HG03175 (cell line): Measurements from ENCODE around the gene SERPINB6.
A peak's percentile ranks its signal among the peaks of the same experiment; 100 is the strongest.
"Not testable (repeated sequence)": the region's sequence is repeated elsewhere in the genome, so short reads cannot be mapped to it uniquely, and the experiment has no call there.

Experiments used
- ATAC-seq: cut with Tn5 transposase; IDR thresholded peaks from one replicate; pipeline ENCODE4 v1.9.1; 2021; ENCODE audit warnings: mild to moderate bottlenecking, moderate library complexity; ENCODE audit not compliant: unreplicated experiment

SERPINB6 gene

DNA sequence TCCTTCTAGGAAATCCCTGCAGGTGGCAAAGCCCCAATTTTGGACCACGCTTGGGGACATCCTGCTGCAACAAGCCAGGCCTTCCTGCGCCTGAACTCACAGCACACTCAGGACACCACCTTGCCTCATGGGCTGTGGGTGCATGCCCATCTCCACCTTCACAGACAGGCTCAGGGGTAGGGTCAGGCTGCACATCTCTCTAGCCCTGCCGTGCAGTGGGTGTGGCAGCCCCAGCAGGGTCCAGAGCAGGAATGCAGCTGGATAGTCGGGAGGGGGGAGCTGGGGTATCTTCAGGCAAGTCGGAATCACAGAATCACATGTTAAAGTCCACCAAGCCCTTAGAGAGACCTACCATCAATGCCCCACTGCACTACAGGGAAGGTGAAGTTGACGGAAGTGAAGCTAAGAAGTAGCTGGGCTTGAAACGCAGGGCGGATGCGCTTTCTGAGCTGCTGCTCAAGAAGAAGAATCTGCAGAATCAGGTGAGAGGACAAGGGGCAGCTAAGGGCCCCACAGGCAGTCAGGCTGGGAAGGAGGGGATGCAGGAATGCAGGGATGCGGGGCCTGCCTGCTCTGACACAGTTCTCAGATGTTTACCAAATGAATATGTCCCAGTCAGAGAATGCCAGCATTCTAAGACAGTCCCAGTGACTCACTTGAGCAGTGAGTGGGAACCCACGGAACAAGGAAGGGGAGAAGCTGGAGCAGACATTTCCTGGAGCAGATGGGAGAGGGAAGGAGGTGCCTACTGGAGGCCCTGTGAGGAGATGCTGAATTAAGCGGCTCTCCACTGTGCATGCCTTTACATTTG, 11.3 kb downstream of the SERPINB6 start:
- no peak for ATAC-seq

DNA sequence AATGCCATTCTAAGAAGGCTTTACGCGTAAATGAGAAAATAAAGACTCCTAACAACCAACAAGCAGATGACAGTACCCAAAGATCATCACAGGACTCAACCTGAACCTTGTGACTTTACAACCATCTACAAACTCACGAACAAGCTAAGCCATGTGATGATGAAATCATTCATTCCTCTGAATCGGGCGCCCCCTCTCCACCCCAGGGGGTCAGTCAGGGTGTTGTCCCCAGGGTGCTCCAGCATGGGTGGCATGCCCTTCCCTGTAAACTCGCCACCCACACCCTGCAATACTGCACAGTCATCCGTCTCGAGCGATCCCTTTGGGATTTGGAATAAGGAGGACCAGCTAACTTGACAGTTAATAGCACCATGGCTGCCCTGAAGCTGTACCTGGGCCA, 12.6 kb downstream of the SERPINB6 start:
- no peak for ATAC-seq

DNA sequence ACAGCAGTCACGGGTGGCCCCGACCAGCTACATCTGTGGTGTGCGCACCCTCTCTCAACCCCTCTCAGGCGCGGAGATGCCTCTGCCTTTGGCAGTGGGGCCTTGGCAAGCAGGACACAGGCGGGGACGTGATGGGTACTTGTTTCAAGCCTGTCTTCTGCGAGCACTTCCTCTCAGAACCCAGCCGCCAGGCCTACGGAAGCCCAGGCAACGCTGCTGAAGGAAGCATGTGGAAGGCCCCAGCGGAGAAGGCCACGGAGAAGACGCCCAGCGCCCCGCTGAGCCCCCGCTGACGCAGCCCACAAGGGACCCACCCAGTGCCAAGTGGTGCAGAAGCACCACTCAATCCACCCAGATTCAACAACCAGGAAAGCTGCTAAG, 13.0 kb downstream of the SERPINB6 start:
- no peak for ATAC-seq

DNA sequence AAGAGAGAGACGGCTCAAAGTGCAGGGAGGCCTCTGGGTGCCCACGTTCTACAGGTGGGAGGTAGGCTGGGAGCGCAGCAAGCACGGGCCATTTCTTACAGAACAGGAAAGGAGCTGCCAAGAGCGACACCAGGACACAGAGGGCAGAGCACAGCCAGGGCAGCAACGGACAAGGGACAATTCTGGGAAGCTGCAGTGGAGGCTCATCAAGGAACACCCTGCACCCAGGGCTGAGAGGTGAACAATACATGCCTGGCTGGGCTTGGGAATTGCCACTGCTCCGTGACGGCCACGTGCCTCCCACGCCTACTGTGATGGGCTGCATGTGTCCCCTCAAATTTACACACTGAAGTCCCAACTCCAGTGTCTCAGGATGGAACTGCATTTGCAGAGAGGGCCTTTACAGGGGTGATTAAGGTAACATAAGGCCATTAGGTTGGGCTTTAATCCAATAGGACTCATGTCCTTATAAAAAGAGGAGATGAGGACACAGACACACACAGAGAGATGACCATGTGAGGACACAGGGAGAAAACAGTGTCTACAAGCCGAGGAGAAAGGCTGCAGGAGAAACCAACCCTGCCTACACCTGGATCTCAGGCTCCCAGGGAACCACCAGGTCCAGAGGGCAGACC, 13.6 kb downstream of the SERPINB6 start:
- ATAC-seq, result no peak

DNA sequence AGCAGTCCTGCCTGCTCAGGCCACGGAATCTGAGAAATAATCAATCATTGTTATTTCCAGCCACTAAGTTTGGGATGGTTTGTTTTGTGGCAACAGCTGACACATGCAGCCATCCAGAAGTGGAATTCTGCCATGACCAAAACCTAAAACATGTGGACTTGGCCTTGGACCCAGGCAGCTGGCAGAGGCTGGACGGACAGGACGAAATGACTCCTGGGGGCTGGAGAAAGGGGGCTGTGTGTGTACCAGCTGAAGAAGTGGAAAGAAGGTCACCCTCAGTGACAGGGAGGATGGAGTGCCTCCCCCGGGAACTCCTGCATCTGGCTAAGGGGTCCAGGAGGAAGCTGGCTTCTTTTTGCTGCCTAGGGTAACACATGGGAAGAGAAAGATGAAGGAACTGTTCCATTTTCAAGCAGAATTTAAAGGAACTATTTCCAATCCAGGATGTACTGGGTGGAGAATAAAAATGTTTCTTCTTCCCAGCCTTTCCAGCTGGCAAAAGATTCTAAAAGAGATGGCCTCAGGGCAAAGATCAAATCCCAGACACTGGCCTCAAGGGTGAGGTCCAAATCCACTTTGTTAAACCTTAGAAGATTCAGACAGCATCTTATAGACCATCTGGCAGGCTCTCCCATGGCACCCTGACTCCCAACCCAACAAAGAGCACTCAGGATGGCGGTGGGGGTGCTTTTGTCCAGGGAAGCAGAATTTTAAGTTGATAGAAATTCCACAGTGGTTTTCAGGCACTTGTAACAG, 14.3 kb downstream of the SERPINB6 start:
- no peak for ATAC-seq

DNA sequence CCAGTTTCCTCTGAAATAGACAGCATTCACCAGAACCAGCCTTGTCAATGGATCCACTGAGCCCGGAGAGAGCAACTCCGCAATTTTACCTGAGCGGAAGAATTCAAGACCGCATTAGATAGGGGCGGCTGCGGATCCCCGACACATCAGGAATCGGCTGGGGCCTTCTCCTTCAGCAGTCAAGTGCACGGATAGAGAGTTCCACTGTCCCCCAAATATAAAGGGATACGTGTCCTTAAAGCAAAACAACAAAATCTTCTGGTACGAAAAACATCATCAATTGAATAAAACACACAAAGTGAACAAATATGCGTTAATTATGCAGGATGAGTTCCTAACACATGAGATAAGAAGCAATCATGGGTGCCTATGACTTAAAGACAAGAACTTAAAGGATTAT, 18.3 kb downstream of the SERPINB6 start:
- no peak for ATAC-seq

DNA sequence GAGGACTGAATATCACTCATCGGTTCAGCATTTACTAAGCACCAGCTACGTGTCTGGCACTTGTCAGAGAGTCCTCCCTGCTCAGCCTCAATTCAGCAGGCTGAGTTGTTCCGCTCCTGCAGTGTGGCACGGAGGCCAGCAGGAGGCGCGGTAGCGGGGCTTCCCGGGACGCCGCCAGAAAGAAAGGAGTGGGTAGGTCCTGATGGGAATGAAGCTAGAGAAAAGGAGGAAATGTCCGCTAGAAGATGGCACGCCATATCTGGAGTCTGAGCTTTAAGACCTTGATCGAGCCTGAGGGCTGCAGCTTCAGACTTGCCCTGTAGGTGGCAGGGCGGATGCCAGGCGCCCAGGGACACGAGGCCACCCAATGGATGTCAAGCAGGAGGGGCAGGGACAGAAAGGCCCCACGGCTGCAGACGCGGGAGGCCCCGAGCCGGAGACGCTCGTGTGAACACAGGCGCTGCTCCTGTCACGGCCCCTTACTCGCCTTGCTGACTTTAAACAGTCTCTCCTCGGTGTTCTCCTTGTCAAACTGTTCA, 18.7 kb downstream of the SERPINB6 start:
- peak; percentile 88 for ATAC-seq

DNA sequence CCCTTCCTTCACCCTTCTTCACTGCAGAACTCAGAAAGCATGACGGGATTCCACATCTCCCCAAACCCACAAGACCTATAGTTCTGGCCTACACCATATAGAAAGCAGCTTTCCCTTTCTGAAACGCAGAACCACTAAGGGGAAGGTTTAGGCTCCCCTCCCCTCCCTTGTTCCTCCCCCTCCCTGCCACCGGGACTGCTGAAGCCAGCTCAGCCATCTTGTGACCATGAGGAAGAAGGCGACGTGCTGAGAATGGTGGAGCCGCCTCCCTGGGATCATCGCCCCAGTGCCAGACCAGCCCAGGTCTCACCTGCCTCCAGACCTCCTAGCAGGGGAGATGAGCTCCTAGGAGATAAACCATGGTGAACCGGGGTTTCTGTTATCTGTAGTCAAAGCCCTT, 19.6 kb downstream of the SERPINB6 start:
- ATAC-seq, result no peak

DNA sequence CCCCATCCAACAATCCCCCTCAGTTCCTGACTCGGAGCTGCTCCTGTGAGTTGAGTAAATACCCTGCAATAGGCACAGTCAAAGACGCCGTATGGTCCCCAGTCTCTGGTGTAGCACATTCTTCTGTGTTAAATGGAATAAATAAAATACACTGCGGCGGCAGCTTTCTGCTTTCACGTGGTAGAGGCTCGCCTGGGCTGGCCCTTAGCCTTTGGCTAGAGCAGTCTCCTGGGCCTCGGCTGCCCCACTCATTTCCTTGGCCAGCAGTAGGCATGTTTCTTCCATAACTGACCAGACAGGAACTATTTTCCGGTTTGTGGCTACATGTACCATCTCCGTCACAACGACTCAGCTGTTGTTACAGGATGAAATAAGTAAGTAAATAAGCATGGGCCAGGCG, 20.7 kb downstream of the SERPINB6 start:
- no peak for ATAC-seq

DNA sequence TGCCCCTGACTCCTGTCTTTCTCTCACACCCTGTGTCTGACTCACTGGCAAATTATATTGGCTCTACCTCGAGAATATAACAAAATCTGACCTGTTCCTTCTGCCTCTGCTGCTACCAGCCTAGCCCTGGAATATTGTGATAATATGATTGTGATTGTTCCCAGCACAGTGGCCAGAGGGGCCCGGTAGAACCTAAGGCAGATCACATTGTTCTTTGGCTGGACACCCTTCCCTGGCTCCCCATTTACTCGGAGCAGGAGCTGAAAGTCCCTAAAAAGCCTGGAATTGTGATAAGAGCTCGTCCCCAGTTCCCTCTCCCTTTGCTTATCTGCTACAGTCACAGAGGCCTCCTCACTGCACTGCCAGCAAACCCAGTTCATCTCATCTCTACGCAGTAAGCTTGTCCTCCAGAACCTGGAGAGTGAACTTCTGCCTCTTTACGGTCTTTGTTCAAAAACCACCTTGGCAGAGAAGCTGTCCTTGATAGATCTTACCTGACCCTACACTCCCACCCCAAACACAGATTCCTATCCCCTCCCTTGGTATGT, 21.8 kb downstream of the SERPINB6 start:
- ATAC-seq, result no peak

DNA sequence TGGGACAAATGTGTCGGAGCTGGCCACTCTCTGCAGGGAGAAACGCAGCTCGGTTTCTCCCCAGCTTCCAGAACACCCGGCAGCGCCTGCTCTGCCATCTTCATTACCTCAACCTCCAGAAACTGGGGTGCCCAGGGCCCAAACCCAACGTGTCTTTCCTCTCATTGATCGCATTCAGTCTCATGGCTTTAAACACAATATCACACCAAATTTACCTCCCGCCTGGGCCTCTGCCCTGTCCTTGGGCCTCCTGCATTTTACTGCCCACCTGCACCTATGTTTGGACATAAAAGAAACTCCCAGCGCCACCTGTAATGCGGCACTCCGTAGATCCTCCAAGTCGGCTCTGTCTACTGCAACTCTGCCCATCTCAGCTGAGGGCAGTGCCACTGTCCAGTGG, 22.2 kb downstream of the SERPINB6 start:
- ATAC-seq, result no peak

DNA sequence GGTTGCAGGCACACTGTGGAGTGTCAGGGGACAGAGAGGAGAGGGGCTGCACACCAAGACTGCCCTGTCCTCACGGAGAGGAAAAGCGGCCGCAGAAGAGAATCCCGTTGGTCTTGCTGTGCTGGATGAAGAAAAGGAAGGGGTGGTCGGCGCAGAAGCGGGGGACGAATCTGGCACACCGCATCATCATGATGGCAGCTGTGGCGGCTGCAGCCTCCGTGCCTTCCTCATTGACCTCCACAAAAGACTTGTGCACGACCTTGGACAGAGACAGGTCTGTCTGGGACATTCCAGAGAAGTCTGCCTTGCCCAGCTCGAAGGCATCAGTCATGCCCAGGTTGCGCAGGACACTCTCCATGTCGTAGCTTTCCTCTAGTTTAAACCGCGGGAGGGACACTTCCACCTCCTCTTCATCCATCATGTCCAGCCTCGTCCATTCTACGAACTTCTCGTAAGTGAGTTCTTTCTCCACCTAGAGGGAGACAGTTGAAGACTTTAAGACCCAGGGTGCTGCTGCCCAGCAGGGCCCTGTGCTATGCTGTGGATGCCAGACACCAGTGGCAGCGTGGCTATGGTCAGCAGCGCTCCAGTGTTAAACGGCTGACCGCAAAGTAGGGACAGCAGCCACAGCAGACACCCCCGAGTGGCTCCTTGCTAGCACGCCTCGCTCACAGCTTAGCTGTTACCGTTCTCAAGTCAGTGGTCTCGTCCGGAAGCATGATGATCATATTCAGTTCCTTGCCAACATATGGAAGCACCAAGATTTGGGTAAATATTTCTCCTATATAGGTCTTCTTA, 22.9 kb downstream of the SERPINB6 start:
- ATAC-seq, result no peak

DNA sequence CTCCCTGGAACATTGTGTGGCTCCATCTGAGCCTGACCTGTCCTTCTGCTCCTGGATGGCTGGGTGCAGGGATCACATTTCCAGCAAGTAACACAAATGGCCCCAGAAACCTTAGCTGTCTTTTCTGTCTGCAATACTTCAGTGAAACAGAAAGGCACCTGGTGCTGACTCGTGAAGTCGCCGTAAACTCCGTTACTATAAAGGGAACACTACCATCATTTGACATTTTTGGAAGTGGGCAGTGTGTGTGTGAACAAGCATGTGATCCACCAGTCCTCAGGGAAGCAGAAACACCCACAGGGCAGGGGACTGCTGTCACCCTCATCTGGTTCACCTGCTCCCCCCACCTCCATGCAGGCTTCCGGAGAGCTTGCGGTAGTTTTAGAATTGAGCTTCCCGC, 23.9 kb downstream of the SERPINB6 start:
- no peak for ATAC-seq

DNA sequence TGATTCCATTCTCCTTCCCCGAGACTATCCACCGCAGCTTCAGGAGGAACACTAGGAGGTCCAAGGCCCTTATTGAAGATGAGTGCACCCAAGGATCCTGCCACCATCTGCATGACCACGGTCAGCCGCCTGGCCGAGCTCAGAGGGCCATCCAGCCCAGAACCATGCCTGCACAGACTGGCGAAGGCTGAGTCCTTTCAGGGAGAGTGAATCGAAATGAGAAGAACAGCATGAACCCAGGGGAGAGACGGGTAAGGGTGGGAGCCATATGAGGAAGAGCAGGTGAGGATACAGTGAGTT, 26.3 kb downstream of the SERPINB6 start:
- no peak for ATAC-seq

DNA sequence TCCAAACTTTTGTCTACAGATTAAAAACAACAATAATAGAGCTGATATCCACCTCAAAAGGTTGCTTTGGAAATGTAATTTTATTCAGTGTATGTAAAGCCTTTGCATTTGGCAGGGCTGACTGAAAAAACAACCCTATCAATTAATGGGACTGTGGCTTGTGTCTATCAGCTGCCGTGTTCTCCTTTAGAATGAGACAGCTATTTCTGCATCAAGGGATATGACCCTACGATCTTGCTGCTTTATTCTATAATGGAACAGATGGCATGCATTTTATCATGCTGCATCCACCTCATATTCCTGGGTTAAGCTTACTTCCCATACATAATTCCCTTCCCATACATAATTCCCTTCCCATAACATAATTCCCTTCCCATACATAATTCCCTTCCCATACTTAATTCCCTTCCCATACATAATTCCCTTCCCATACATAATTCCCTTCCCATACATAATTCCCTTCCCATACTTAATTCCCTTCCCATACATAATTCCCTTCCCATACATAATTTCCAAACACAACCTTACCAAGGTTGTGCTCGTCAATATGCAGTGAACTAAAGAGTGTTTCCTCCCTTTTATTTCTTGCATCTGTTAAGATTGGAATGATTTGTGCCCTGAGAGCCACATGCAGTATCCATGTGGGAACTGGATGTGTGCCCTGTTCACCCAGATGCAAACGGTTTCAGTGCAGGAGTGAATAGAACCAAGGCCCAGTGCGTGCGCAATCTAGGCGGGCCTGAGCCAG, 26.8 kb downstream of the SERPINB6 start:
- no peak for ATAC-seq

DNA sequence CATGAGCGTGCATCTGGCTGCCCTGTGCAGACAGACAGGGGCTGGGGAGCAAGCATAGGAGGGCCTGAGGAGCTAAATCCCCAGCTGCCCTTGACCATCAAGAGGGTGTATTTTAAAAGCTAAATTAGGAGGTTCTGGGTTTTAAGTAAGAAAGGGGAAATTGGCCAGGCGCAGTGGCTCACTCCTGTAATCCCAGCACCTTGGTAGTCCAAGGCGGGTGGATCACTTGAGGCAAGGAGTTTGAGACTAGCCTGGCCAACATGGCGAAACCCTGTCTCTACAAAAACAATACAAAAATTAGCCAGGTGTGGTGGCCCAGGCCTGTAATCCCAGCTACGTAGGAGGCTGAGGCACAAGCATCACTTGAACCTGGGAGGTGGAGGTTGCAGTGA, 27.8 kb downstream of the SERPINB6 start:
- ATAC-seq, result no peak

DNA sequence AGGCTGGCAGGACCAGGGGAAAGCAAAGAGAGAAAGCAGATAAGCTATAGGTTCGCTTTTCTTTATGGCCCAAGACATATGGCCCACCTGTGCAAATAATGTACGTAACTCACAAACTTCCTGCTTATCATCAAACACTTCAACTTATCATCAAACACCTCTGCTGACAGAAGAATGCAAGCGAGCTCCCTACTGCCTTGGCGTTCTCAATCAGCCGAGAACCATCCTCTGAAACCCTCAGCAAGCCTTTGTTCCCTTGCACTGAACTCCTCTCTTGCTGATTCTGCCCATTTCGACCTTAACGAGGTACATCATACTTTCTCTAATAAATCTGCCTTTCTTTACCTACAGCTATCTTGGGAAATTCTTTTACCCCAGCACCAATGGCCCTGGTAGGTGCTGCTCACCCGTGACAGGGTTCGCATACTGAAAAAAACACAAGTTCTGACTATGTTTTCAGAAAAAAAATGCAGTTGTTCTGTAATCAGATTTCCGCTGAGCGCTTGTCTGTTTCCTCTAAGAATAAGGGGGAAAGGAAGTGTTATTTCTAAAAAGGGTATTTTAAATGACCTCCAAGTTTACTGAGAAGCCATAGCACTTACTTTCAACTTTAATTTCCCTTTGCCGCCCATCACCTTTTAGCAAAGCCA, 28.3 kb downstream of the SERPINB6 start:
- ATAC-seq, result no peak

DNA sequence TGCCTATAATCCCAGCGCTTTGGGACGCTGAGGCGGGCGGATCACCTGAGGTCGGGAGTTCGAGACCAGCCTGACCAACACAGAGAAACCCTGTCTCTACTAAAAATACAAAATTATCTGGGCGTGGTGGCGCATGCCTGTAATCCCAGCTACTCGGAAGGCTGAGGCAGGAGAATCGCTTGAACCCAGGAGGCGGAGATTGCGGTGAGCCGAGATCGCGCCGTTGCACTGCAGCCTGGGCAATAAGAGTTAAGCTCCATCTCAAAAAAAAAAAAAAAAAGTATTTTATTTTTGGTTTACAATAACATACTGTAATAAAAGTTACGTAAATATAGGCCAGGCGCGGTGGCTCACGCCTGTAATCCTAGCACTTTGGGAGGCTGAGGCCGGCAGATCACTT, 29.3 kb downstream of the SERPINB6 start:
- not testable (repeated sequence) for ATAC-seq

DNA sequence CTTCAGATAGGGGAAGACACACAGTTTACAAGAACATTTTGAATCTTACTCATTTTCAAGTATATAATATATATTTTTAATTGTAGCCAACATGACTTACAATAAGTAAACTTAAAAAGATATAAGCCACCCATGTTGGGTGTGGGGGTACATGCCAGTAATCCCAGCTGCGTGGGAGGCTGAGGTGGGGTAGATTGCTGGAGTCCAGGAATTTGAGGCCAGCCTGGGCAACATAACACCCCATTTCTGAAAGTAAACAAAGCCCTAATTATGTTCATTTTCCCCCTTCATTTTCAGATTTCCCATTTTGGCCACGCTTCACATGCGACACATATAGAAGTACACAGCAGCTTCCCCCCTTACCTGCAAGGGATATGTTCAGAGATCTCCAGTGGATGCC, 30.5 kb downstream of the SERPINB6 start:
- ATAC-seq, result no peak
